Measurements from ENCODE around the gene HOGA1.
"Not testable (repeated sequence)": the region's sequence is repeated elsewhere in the genome, so short reads cannot be mapped to it uniquely, and the experiment has no call there.

Gene HOGA1

GRCh38 chr10:97612386-97612785 is 28.2 kb downstream of the HOGA1 start:
- DNase-seq, result peak; percentile 52

- no peak for DNase-seq
These were observed 34.1 kb downstream of the HOGA1 start for GRCh38 chr10:97618285-97618684.

- no peak for DNase-seq
These were observed 34.5 kb downstream of the HOGA1 start for GRCh38 chr10:97618733-97619132.

- no peak for DNase-seq
These were observed 39.1 kb downstream of the HOGA1 start for GRCh38 chr10:97623277-97623676.

- no peak for DNase-seq
These were observed 43.5 kb downstream of the HOGA1 start for GRCh38 chr10:97627731-97628130.

GRCh38 chr10:97628228-97628627 is 44.0 kb downstream of the HOGA1 start:
- no peak for DNase-seq

GRCh38 chr10:97629289-97629688 is 45.1 kb downstream of the HOGA1 start:
- DNase-seq, result no peak

GRCh38 chr10:97631098-97631497 is 46.9 kb downstream of the HOGA1 start:
- no peak for DNase-seq

- peak; percentile 96 for DNase-seq
These were observed 49.0 kb downstream of the HOGA1 start, which contains the start of gene MORN4 for GRCh38 chr10:97632949-97633884. Gene MORN4 (minus strand): TSS chr10:97633500. CDS start chr10:97619653, 13,847 bp downstream.

GRCh38 chr10:97633921-97634320 is 49.7 kb downstream of the HOGA1 start:
- peak; percentile 46 for DNase-seq

- DNase-seq, result no peak
These were observed 51.4 kb downstream of the HOGA1 start for GRCh38 chr10:97635577-97635976.

GRCh38 chr10:97639090-97639489 is 54.9 kb downstream of the HOGA1 start:
- not testable (repeated sequence) for DNase-seq

GRCh38 chr10:97640174-97640867 is 56.1 kb downstream of the HOGA1 start, which contains the start of gene PI4K2A:
Gene PI4K2A (plus strand): TSS chr10:97640671. CDS start chr10:97640743, 72 bp downstream.
- peak; percentile 98 for DNase-seq

GRCh38 chr10:97640868-97641811 is 57.0 kb downstream of the HOGA1 start:
- no peak for DNase-seq

GRCh38 chr10:97642471-97643159 is 58.4 kb downstream of the HOGA1 start:
- not testable (repeated sequence) for DNase-seq

- no peak for DNase-seq
These were observed 59.3 kb downstream of the HOGA1 start for GRCh38 chr10:97643441-97643985.

- no peak for DNase-seq
These were observed 60.7 kb downstream of the HOGA1 start for GRCh38 chr10:97644936-97645335.

GRCh38 chr10:97647556-97647955 is 63.4 kb downstream of the HOGA1 start:
- no peak for DNase-seq

- no peak for DNase-seq
These were observed 64.6 kb downstream of the HOGA1 start for GRCh38 chr10:97648562-97649404.

GRCh38 chr10:97649405-97649750 is 65.2 kb downstream of the HOGA1 start:
- DNase-seq, result not testable (repeated sequence)

- no peak for DNase-seq
These were observed 66.5 kb downstream of the HOGA1 start for GRCh38 chr10:97650726-97651125.

Data from right forelimb (tissue), 1 donor.